RWPE2 (cell line): ENCODE data around the gene KCNAB1.
A peak's percentile ranks its signal among the peaks of the same experiment; 100 is the strongest.

Experiments used
- ATAC-seq: fragments of 200-7000 bp; cut with Tn5 transposase; 3 replicates; pipeline ENCODE4 v1.9.1; 2021; ENCODE audit warnings: low read depth
- DNase-seq: peaks from one replicate; pipeline ENCODE4 v3.0.0-alpha.2; 2020; ENCODE audit warnings: low spot score
- H3K27ac ChIP-seq: fragments of 450-650 bp; 2 replicates; pipeline ENCODE4 v1.5.1; 2017; ENCODE audit warnings: mild to moderate bottlenecking; ENCODE audit not compliant: poor library complexity, severe bottlenecking
- H3K27me3 ChIP-seq: fragments of 250-450 bp; sonication (Bioruptor Pico); 2 replicates; pipeline ENCODE4 v1.5.1; 2021; ENCODE audit warnings: mild to moderate bottlenecking, moderate library complexity; ENCODE audit not compliant: insufficient read depth, poor library complexity, severe bottlenecking
- H3K36me3 ChIP-seq: fragments of 250-450 bp; sonication (Bioruptor Pico); 2 replicates; pipeline ENCODE4 v1.5.1; 2020; ENCODE audit warnings: low read depth, mild to moderate bottlenecking, moderate library complexity
- H3K4me1 ChIP-seq: fragments of 250-450 bp; sonication (Bioruptor Pico); 2 replicates; pipeline ENCODE4 v1.5.1; 2021; ENCODE audit warnings: mild to moderate bottlenecking, moderate library complexity; ENCODE audit not compliant: insufficient read depth, poor library complexity, severe bottlenecking
- H3K4me3 ChIP-seq: fragments of 250-450 bp; sonication (Bioruptor Pico); 2 replicates; pipeline ENCODE4 v1.5.1; 2021; ENCODE audit warnings: mild to moderate bottlenecking, moderate library complexity; ENCODE audit not compliant: severe bottlenecking
- H3K9me3 ChIP-seq: fragments of 250-450 bp; sonication (Bioruptor Pico); 2 replicates; pipeline ENCODE4 v1.5.1; 2021; ENCODE audit warnings: mild to moderate bottlenecking, moderate library complexity; ENCODE audit not compliant: severe bottlenecking
- TF ChIP-seq, protein P1 (sequence below): fragments of 450-650 bp; IDR thresholded peaks from one replicate; pipeline ENCODE4 v1.5.1; 2017; ENCODE audit warnings: mild to moderate bottlenecking, moderate library complexity; ENCODE audit not compliant: poor library complexity, severe bottlenecking

Gene KCNAB1

DNA sequence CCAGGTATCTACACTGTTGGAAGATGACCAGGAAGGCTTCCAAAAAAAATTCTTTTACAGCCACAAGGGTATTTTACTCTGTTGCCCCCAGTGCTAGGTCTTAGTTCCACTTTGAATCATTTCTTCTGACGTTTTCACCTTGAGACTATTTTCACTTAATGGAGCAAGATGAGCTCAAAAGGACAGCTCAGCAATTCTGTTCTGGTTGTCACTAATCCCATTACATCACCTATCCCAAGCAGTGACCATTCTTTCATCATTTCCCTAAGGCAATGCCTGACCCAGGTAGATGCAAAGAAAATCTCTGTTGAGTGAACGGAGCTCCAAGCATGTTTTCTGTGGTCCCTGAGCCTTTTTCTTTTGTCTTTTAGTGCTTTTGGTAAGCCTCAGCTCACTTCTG, 210.0 kb downstream of the KCNAB1 start:
- H3K27ac ChIP-seq, result no peak overlapping the region
- no peaks in the 10 kb centered on the region for H3K4me1 ChIP-seq

DNA sequence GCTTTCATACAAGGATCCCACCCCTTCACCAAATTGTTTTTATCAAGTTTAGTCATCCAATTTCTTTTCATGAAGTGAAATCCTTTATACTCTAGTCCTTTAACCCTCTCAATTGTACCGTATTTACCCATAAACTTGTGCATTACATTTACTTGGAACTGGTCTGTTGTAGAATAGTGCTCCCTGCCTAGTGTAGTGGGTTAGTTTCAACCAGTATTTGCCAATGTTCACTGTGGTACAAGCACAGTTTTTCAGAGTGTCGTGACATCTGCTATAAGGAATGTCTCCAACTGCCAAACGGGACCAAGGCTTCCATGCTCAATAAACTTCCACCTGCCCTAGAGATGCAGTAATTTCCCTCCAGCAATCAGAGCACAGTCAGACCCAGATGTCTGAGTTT, 211.9 kb downstream of the KCNAB1 start:
- Histone ChIP-seq H3K4me3 (no peak overlapping the region), H3K4me1 (no peaks in the 10 kb centered on the region), H3K9me3 (no peaks in the 10 kb centered on the region), H3K36me3 (no peaks in the 10 kb centered on the region), H3K27me3 (no peaks in the 10 kb centered on the region), H3K27ac (no peak overlapping the region)
- ATAC-seq (no peak), DNase-seq (no peak)
- TF ChIP-seq, protein P1, sequence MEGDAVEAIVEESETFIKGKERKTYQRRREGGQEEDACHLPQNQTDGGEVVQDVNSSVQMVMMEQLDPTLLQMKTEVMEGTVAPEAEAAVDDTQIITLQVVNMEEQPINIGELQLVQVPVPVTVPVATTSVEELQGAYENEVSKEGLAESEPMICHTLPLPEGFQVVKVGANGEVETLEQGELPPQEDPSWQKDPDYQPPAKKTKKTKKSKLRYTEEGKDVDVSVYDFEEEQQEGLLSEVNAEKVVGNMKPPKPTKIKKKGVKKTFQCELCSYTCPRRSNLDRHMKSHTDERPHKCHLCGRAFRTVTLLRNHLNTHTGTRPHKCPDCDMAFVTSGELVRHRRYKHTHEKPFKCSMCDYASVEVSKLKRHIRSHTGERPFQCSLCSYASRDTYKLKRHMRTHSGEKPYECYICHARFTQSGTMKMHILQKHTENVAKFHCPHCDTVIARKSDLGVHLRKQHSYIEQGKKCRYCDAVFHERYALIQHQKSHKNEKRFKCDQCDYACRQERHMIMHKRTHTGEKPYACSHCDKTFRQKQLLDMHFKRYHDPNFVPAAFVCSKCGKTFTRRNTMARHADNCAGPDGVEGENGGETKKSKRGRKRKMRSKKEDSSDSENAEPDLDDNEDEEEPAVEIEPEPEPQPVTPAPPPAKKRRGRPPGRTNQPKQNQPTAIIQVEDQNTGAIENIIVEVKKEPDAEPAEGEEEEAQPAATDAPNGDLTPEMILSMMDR, result no peak

More for the DNA sequence above, 210.0 kb downstream of the KCNAB1 start:
- ATAC-seq (no peak), DNase-seq (no peak)
- Histone ChIP-seq H3K27me3 (no peaks in the 10 kb centered on the region), H3K36me3 (no peaks in the 10 kb centered on the region), H3K9me3 (no peaks in the 10 kb centered on the region), H3K4me3 (no peak overlapping the region)
- TF ChIP-seq, protein P1, result no peak

DNA sequence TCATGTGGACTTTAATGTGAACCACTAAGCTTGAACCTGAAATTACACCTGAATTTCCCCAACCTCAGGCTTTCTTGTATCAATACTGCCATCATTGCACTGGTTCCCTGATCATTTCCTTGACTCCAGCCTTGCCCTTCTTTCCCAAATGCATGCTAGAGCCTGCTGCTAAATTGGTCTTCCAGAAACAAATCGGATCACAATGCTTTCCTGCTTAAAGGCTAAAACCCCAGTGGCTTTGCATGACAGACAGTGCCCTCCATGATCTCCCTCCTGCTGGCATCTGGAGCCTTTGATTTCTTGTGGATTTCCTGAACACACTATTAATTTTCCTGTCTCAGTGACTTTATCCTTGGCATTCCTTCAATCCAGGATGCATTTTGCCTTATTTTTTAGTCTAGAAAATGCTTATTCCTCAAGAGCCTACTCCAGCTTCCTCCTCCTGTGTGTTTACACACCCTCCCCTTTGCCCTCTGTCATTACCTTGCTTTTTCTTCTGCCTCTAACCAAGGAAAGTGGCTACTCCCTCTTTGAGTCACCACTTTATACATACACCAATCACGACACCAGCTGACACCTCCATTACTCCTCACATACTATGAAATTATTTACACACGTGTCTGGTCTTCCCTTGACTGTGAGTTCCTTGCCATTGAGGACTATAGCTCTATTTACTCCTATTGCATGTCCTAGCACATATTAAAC, 214.6 kb downstream of the KCNAB1 start:
- Histone ChIP-seq H3K4me3 (no peak overlapping the region), H3K9me3 (no peaks in the 10 kb centered on the region), H3K27ac (no peak overlapping the region), H3K36me3 (no peaks in the 10 kb centered on the region), H3K4me1 (no peaks in the 10 kb centered on the region), H3K27me3 (no peaks in the 10 kb centered on the region)
- DNase-seq (no peak), ATAC-seq (peak; percentile 38; the same call in 2 of the 3 replicates)
- TF ChIP-seq, protein P1, result no peak

DNA sequence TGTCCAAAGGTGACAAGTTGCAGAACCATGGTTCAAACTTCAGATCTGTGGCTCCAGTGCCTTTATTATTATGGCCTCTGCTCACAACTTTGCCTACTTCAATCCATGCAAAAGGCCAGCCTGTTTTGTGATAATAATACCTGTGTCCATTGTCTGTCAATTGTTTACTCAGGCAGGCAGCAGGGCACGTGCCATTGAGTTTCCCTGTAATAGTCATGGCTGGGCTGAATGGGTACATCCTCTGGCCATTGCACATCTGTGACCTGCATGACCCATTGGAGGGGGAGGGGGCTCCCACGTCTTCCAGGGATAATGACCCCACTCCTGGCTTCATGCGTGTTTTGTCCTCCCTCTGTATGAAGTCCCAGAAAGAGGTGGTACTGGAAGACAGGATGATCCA, 219.1 kb downstream of the KCNAB1 start:
- Histone ChIP-seq H3K27ac (no peak overlapping the region), H3K36me3 (no peaks in the 10 kb centered on the region), H3K4me1 (no peaks in the 10 kb centered on the region), H3K4me3 (no peak overlapping the region), H3K9me3 (no peaks in the 10 kb centered on the region), H3K27me3 (no peaks in the 10 kb centered on the region)
- no peak for ATAC-seq
- TF ChIP-seq, protein P1, result no peak
- no peak for DNase-seq

DNA sequence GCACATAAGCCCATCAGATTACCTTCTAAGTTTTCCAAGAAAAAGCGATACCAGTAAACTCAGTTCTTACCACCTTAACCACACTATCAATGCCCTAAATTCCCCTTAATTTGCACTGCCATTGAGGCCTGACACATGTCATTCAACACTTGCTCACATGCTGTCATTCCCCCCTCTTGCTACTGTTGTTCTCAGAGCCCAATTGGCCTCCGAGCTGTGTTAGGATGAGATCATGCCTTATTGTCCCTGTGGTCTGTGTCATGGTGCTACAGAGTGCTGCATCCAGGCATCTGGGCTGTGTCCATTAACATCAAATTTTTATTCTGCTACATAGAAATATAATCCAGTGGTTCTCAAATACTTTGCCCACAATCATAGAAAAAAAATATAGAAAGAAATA, 221.0 kb downstream of the KCNAB1 start:
- Histone ChIP-seq H3K27me3 (no peaks in the 10 kb centered on the region), H3K9me3 (no peaks in the 10 kb centered on the region), H3K4me1 (no peaks in the 10 kb centered on the region), H3K27ac (no peak overlapping the region), H3K4me3 (no peak overlapping the region), H3K36me3 (no peaks in the 10 kb centered on the region)
- no peak for DNase-seq
- TF ChIP-seq, protein P1, result no peak
- ATAC-seq, result no peak
